IPS DF 4.7 (cell line): ENCODE results near the gene ZNF25.
"Not testable (repeated sequence)": the region's sequence is repeated elsewhere in the genome, so short reads cannot be mapped to it uniquely, and the experiment has no call there.

Source experiments
- DNase-seq: peaks from one replicate; pipeline ENCODE4 v3.0.0-alpha.2; 2013; ENCODE audit warnings: low spot score; ENCODE audit errors: extremely low read depth

The ZNF25 gene

DNA sequence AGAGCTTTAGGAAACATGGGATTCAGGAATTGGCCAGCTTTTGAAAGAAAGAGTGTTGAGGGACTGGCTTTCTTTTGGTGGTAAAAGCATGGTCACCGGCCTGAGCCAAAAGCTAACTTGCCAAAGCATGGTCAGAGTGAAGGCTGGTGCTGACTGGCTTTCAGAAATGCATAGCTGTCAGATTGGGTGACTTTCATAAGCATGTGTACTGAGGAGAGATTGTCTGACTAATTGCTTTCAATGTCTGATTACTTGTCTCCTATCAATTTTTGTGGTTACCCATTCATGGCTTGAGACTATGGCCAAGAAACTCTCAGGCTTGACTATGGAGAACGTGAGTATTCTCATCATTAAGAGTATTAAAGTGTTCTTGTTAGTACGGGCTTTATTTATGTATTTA lies 28.2 kb downstream of the ZNF25 start:
- DNase-seq, result no peak

DNA sequence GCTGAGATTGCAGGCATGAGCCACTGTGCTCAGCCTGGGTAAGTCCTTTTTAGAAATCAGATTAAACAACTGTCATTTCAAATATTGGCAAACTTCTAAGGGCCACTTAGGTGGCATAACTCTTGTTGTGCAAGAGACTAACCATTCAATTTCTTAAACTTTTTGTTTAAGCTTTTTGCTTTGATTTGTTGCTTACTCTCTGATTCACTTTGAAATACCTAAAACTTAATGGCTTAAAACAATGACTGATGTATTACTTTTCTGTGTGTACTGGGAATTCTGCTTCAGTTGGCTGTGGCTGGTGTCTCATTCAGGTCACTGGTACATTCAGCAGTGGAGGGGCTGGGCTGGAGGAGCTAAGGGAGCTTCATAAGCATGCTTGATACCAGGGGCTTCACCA lies 28.9 kb downstream of the ZNF25 start:
- DNase-seq, result no peak

DNA sequence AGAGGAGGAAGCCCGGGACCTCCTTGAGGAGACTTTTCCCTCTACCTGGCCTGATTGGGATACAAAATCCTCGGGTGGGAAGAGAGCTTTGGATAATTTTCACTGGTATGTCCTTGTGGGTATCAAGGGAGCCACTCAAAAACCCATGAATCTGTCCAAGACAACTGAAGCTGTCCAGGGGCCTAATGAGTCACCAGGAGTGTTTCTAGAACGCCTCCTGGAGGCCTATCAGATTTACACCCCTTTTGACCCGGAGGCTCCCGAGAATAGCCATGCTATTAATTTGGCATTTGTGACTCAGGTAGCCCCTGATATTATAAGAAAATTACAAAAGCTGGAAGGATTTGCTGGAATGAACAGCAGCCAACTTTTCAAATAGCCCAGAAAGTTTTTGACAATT lies 38.6 kb downstream of the ZNF25 start:
- no peak for DNase-seq

DNA sequence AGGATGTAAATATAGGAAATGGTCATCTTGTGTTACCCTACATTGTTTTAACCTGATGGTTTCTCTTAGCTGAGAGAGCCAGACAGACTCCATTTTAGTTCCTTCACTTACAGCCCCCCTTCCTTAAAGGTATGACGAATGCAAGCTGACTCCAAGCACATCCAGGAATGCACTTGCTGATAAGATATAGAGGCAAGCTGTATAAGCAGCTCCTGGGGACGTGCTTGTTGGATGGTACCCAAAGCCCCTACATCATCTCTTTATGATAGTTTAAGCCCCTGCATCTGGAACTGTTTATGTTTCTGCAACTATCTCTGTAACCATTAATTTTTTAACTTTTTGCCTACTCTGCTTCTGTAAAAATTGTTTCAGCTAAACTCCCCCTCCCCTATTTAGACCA lies 41.7 kb downstream of the ZNF25 start:
- no peak for DNase-seq

DNA sequence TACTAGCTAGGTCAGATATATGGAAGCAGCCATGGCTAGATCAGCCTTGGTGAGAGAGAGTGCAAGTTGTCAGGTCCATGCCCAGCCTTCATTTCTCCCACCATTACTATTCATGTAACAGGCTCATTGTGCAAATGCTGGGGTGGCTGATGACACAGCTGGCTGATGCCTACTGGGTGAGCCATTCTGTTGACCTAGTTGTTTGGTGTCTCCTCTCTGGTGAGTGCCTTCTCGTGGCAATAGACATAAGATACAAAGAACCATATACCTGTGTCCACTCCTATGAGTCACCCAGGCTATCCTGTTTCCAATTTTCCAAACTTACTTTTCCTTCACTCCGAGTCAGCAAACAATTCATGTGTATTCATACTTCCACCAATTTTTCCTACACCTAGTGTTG lies 46.0 kb downstream of the ZNF25 start:
- no peak for DNase-seq

DNA sequence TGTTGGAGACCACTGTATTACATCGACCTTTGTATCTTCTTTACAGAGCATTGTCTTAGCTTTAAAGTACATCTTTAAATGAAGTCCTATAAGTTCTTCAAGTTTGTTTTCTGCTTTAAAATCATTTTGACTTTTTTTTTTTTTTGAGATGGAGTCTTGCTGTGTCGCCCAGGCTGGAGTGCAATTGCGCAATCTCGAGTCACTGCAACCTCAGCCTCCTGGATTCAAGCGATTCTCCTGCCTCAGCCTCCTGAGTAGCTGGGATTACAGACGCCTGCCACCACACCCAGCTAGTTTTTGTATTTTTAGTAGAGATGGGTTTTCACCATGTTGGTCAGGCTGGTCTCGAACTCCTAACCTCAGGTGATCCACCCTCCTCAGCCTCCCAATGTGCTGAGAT lies 68.3 kb downstream of the ZNF25 start:
- DNase-seq, result not testable (repeated sequence)

DNA sequence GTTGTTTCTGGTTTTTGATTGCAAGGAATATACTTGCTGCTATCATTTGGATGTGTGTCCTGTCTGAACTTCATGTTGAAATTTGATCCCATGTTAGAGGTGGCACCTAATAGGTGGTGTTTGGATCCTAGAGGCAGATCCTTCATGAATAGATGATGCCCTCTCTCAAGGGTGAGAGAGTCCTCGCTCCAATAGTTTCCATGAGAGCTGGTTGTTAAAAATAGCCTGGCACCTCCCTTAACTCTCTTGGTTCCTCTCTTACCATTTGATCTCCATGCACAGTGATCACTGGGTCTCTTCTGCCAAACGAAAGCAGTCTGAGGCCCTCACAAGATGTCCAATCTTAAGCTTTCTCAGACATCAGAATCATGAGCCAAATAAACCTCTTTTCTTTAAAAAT lies 70.1 kb downstream of the ZNF25 start:
- no peak for DNase-seq
